HG03521 (cell line): ENCODE data around the gene U2SURP.
"Not testable (repeated sequence)": the region's sequence is repeated elsewhere in the genome, so short reads cannot be mapped to it uniquely, and the experiment has no call there.

Experiments
- ATAC-seq: cut with Tn5 transposase; IDR thresholded peaks from one replicate; pipeline ENCODE4 v1.9.1; 2021; ENCODE audit warnings: mild to moderate bottlenecking, moderate library complexity; ENCODE audit not compliant: unreplicated experiment

Gene U2SURP

DNA sequence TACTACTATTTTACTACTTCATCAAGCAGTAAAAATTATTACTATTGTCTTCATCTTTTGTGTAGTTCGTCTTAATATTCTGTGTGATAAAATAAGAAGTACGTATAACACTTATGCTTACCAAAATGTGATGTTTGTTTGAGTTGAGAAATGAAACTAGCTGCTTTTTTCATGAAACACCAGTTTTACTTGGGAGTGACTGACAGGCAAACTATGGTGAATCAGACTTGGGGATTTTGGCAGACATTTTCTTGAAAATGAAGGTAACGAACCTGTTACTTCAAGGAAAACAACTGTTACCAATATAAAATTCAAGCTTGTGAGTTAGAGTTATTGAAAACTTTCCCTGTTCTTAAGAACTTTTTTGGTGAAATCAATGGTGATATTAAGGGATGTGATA lies 10.3 kb downstream of the U2SURP start:
- ATAC-seq: no peak

DNA sequence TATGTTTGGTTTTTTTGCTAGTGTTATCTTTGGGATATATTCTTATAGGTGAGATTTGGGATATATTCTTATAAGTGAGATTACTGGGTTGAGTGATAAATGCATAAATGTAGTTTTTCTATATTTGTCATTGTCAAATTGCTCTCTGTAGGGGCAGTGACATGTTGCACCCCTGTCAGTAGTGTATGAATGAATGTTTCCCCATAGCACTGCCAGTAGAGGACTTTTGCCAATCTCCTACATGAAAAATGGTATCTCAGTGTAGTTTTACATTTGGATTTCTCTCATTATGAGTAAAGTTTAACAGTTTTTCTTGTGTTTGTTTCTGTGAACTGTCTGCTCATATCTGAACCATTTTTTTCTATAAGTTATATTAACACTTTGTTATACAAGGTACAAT lies 13.6 kb downstream of the U2SURP start:
- no peak for ATAC-seq

DNA sequence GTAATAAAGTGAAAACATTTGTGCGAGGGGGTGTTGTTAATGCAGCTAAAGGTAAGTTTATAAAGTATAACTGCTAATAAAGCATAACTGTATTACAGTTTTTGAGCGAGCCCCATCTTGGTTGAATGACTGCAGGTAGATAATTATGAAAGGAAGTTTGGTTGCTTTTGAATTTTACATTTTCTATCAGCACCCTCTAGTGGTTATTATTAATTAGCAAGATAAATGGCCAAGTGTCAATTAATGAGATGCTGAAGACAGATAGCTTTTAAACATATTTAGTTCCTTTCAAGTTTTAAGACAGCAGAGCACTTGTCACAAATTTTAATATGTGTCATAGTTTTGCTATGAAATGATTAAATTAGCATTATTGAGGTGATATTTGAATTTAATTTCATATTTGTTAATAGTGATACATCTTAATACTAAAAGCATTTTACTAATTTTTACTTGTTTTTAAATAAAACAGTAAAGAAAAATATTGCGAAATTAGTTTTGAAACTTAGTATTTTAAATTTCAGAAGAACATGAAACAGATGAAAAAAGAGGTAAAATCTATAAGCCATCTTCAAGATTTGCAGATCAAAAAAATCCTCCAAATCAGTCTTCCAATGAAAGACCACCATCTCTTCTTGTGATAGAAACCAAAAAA lies 15.1 kb downstream of the U2SURP start:
- no peak for ATAC-seq

DNA sequence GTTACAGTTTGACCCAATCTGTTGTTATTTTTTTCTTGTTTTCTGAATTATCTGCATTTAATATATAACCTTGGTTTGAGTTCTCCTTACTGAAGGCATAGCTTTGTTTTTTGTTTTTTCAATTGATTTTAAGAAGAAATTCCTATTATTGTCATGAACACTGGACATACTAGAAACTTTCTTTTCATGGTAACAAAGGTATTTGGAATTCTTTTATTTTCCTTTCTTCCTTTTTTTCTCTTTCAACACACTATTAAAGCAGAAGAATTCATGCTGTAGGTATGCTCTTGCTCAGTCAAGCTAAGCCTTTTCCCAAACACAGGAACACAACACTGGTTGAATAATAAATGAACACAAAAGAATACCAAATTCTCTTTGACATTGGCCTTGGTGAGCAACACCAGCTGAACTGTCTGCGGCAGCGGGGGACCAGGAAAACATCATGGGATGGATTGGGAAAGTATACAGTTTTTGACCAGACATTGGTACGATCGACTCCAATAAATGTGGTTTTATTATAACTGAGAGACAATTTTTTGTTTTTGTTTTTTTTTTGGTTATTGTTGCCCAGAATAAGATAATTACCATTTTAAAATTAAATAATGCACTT lies 23.1 kb downstream of the U2SURP start:
- ATAC-seq: no peak

DNA sequence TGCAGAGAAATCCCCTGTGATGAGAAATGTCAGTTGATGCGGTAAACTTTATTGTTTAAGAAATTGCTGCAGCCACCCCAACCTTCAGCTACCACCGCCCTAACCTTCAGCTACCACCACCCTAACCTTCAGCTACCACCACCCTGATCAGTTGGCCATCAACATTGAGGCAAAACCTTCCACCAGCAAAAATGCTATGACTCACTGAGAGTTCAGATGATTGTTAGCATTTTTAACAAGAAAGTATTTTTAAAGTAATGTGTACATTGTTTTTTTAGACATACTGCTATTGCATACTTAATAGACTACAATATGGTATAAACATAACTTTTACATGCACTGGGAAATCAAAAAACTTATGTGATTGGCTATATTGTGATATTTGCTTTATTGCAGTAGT lies 30.0 kb downstream of the U2SURP start:
- ATAC-seq: no peak

DNA sequence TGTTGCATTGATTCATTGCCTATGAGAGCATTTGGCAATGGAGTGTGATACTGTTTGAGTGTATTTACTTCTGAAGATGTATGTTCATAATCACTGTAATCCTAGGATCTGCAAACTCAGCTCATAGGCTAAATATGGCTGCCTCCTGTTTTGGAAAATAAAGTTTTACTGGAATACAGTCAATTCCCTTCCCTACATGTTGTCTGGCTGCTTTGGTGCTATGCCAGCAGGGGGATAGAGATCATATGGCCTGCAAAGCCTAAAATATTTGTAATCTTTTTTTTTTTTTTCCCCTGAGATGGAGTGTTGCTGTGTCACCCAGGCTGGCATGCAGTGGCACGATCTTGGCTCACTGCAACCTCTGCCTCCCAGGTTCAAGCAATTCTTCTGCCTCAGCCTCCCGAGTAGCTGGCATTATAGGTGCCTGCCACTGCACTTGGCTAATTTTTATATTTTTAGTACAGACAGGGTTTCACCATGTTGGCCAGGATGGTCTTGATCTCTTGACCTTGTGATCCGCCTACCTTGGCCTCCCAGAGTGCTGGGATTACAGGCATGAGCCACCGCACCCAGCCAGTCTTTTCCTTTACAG lies 30.5 kb downstream of the U2SURP start:
- not testable (repeated sequence) for ATAC-seq

DNA sequence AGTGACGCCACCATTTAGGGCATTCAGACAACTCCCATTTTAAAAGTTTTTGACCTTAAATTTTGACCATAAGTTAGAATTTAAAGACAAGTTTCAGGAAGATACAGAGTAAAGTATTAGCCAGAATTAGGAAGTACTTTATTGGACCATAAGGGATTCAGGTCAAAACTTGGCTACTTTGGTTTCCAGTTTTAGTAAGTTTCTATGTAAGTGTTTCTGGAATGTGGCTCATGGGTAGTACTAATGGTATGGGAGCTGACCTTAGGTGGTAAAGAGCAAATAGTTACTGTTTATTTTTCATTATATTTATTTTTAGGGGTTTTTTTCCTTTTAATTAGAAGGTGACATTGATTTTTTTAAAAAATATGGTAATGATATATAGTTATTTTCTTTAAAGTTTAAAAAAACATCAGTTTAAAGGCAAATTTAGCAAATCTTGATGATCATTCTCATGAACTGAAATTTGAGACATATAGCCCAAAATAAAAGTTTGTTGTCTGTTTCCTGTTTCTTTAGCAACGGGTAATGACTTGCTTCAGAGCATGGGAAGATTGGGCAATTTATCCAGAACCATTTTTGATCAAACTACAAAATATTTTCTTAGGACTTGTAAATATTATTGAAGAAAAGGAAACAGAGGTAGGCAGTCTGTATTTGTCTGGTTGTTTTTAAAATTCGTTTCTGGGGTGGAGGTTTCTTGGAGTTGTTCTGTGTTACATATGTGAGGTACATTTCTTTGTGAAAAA lies 34.3 kb downstream of the U2SURP start:
- no peak for ATAC-seq

DNA sequence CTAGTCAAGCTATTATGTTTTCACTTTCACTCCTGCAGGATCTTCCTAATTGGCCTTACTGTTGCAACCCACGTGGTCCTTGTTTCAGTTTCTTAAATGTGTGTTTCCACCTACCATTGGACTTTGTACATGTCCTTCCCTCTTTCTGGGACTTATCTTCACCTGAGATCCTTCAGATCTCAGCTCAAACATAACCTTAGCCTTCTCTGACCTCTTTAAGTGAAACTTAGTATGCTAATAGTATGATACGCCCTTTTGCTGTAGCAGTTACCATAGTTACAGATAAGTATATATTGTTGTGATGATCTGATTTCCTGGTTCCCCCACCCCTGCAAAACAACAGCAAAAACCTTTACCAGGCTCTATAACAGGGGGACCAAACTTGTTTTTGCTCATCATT lies 35.2 kb downstream of the U2SURP start:
- ATAC-seq: no peak

DNA sequence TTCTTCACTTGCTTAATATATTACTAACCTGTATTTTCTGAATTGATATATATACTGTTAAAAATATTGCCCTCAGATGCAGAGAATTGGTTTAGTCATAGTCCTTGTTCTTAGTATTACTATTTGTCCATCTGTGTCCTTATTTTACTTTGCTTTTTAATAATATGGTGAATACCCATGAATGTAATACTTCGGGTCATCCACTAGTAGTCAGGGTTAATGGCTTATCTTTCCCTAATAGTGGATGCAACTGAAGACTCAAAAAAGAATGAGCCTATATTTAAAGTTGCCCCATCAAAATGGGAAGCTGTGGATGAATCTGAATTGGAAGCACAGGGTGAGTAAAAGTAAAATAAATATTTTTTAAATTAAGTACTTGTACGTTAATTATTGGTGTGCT lies 36.5 kb downstream of the U2SURP start:
- ATAC-seq: no peak

DNA sequence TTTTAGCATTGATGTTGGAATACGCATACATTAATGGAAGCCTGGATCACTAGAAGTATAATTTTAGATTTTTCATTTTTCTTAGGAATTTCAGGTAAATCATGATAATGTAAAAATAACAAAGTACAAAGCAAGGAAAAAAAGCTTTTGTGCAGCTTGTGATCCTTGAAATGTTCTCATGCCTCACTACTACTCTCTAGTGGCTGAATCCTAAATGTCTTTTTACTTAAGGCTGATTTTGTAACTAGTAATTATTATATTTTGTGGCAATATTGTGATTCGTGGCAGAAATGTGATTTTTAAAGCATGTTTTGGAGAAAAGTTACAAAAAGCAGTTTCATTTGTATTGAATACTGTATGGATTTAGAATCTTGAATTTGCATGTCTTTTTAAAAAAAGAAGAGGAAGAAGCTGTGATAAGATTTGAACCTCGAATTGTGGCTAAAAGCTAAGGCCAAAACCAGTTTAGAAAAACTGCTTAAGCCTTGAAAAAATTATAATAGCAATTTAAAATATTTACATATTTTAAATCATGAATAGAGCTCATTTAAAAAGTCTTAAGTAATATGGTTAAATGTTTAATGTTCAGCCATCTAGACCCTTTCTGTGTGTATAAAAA lies 39.0 kb downstream of the U2SURP start:
- ATAC-seq: no peak

DNA sequence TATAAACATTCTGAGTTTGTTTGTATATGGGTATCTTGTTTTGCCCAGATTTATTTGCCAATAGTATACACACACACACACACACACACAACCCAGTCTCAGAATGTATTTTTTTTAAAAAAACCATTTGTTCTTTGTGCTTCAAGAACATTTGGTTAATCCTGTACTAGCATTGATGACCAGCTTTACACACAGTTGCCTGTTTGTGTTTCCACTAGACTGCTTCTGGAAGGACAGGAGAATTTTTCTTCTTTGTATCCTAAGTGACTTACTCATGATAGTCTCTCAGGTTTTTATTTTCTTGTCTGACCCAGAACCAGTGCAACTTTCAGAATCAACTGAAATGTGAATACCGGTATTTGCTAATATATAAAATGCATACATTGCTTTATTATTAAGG lies 40.5 kb downstream of the U2SURP start:
- no peak for ATAC-seq

DNA sequence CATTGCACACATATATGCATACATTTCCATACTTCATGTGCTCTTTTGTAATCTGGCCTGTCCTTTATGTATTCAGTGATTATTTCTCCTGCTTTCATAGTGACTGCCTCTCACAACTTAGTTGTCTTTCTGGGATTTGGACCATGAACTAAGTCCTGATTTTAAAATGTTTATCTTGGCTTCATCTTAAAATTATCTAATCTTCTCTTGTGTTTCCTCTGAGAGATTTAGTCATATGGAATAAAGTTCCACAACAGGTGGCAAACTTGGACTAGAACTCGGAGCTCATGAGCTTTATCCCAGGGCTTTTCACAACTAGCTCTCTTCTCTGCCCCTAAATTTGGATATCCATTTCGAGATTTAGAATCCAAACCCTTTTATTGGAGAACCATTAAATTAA lies 44.3 kb downstream of the U2SURP start:
- ATAC-seq: no peak

DNA sequence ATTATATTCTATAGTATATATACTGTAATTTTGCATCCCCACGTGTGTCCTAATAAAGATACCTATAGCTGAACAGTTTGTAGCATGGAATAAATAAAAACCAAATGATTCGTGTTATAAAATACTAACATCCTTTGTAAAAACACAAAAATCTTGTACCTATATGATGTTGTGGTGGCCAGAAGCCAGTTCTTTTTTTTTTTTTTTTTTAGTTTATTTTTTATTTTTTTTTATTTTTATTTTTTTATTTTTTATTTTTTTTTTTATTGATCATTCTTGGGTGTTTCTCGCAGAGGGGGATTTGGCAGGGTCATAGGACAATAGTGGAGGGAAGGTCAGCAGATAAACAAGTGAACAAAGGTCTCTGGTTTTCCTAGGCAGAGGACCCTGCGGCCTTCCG lies 44.7 kb downstream of the U2SURP start:
- not testable (repeated sequence) for ATAC-seq

DNA sequence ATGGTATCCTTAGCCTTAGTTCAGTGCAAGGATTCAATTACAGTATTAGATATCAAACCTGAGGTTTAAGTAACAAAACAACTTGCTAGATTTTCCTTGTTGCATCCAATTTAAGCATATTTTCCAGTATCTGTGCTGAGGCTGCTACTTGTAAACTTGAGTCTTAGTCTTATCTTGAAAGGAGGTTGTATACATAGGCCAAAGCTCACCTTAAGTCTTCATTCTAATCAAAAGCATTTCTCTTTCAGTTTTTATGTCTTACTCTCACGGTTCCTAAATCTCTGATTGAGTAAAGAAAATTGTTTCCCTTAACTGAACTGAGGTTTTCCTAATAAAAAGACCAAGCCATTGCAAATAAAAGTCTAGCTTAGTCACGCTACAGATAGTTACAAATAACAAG lies 52.6 kb downstream of the U2SURP start:
- no peak for ATAC-seq

DNA sequence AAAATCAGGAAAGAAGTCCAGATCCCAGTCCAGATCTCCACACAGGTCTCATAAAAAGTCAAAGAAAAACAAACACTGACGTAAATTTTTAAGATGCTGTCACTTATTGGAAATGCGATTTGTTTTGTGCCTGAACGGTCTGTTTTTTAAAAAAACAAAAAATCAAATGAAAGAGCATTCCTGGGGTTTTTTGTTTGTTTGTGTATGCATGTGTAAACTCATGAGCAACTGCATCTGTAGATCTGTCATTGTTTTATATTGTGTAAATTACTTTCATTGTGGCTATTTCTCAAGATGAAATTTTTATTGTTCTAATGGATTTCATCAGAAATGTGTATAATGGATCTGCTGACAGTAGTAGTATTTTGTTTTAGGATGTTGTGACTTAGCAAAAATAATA lies 55.0 kb downstream of the U2SURP start:
- ATAC-seq: no peak

DNA sequence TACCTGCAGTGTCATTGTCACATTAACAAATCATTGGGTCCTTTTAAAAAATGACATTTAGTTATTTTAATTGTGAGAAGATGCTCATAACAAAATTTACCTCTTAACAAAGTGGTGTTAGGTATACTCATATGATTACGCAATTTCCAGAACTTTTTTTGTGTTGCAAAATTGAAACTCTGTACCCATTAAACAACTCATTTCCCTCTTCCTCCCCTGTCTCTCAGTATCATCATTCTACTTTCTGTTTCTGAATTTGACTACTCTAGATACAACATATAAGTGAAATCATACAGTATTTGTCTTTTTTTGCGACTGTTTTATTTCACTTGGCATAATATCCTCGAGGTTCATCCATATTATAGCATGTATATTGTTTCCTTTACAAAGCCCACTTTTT lies 59.5 kb downstream of the U2SURP start:
- peak; percentile 96 for ATAC-seq

DNA sequence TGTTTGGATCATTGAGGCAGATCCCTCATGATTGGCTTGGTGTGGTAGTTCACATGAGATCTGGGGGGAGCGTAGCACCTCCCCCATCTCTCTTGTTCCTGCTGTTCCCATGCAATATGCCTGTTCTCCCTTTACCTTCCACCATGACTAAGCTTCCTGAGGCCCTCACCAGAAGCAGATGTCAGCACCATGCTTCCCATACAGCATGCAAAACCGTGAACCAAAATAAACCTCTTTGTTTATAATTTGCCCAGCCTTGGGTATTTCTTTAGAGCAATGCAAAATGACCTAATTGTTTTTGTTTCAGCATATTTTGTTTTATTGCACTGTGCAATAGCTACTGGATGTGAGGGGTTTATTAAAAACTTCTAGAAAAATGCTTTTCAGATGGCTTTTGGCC lies 61.6 kb downstream of the U2SURP start:
- ATAC-seq: no peak

DNA sequence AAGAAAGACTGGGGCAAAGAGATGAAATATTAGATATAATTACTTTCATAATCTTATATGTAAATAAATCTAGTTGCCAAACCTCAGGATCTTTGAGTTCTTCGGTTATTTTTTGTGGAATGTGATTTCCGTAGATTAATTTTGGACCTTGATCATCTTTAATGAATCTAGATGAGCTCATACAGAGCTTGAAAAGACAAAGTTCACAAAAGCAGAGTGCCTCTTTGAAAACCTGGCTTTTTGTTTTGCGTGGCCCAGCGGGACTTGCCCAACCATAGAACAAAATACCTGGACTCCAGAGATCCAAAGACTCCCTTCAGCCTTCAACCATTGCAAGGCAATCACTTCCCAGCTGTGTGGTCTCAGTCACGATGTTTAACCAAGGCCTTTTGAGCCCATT lies 63.4 kb downstream of the U2SURP start:
- no peak for ATAC-seq

DNA sequence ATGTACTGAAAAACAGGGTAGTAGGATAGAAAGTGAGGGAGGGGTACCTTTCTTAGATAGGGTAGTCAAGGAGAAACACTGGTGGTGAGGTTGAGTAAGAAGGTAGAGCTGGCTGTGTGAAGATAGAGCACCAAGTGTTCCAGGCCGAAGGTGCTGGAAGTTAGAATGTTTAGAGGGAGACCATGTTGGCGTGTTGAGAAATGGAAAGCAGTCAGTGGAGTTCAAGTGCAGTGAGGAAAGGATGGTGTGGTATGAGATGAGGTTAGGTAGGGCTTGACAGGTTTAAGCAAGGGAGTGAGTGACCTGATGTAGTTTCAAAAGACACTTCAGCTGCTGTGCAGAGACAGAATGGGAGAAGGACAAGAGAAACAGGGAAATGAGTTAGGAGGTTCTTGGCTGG lies 64.0 kb downstream of the U2SURP start:
- no peak for ATAC-seq

DNA sequence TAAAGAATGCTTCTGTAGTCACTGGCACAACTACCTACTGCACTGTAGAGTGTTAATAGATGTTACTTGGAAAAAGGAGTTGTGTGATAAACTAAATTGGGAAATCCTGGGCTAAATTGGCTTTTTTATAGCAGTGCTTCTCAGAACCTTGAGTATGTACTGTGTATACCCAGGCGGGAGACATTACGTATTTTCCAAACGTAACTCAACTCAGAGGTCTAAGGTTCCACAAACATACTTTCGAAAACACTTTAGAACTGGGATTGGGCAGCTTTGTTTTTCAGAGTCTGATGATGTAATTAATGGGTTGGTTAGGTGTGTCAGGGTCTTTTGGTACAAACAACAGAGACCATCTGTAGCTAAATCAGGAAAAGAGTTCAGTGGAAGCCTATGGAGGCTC lies 64.7 kb downstream of the U2SURP start:
- ATAC-seq: no peak

DNA sequence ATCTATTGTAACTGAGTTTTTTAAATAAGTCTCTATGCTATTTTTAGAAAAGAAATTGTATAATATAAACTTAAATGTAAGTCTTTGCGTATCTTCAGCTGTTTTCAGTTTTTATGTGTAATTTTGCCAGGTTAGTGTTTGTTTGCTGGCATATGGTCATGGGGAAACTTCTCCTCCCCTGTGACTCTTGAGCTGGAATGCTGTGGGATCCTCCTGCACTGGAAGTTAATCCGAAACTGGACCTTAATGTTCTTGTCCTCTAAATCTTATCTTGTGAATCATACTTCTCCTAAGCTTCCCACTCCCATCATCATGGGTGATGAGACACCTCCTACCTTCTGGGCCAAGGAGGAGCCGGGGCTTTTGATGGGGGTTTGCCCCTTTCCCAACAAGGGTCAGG lies 65.8 kb downstream of the U2SURP start:
- ATAC-seq: no peak

DNA sequence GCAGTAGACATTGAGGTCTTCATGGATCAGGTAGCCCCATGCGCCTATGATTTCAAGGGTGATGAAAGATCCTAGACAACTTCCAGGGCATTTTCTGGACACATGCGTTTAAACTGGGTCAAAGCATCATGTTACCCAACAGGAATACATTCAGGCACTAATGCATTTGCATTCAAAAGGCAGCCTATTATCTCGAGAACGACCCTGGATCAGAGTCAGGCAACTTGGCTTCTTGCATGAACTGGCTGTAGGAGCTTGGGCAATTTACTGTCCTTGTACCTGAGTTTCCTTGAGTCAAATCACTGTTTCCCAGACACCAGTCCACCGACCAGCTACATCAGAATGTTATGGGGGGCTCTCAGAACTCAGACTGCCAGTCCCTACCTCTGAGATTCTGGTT lies 66.7 kb downstream of the U2SURP start:
- ATAC-seq: no peak
